Camera-type eye (tissue), 1 donor: ENCODE measurements around the gene GJA1. TPM values are rescaled to one million over a fixed set of nuclear protein-coding genes. Genes with fewer than 3 reads are reported as not detected.

Experiments used
- total RNA-seq: library from RNA; depleted of rRNA; stranded (reverse); fragments of >200 nt; gene quantifications from one replicate; pipeline ENCODE4 v1.2.3, GENCODE V29; 2014

GJA1 gene
- 209 TPM for total RNA-seq

DNA sequence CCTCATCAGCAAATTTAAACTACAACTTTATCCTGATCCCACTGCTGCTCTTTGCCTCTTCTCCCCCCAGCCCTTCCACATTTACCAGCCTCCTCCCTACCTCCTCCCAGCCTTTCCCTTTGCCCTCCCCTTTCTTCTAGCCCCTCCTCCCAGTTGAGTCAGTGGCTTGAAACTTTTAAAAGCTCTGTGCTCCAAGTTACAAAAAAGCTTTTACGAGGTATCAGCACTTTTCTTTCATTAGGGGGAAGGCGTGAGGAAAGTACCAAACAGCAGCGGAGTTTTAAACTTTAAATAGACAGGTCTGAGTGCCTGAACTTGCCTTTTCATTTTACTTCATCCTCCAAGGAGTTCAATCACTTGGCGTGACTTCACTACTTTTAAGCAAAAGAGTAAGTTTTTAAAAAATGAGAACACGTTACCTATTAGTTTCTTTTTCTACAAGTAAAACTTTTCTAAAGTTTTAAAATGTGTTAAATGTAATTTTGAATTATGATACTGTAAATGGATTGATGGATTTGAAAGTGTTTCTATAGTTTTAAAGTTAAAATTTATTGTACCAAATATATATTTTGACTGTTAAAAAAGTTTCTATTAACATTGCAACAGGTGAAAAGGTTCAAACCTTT lies at the start of gene GJA1:
Gene GJA1 (plus strand): TSS at position 203 of the 626 bp plus-strand sequence. CDS start 11,202 bp downstream, outside the sequence.

Other genes with a start within 250 kb of the GJA1 start
- 66.9 TPM for gene TBC1D32, start 101.2 kb upstream of the GJA1 start, total RNA-seq